Adipocyte (in vitro differentiated cells): ENCODE results near the gene BRF1.
"Not testable (repeated sequence)": the region's sequence is repeated elsewhere in the genome, so short reads cannot be mapped to it uniquely, and the experiment has no call there.

Source experiments
- DNase-seq: peaks from one replicate; pipeline ENCODE4 v3.0.0-alpha.2; 2015; ENCODE audit warnings: low read depth
- H3K27me3 ChIP-seq: replicated peaks from 2 replicates; pipeline ENCODE4 v1.7.0; 2013; ENCODE audit warnings: mild to moderate bottlenecking, low read length, moderate library complexity; ENCODE audit not compliant: control insufficient read depth, insufficient read depth
- H3K36me3 ChIP-seq: 2 replicates; pipeline ENCODE4 v1.7.0; 2013; ENCODE audit warnings: low read length, mild to moderate bottlenecking, moderate library complexity; ENCODE audit not compliant: control insufficient read depth, insufficient read depth, severe bottlenecking
- H3K4me1 ChIP-seq: 2 replicates; pipeline ENCODE4 v1.7.0; 2013; ENCODE audit warnings: mild to moderate bottlenecking, low read length, moderate library complexity; ENCODE audit not compliant: control insufficient read depth, insufficient read depth
- H3K4me3 ChIP-seq: 2 replicates; pipeline ENCODE4 v1.7.0; 2013; ENCODE audit warnings: mild to moderate bottlenecking, low read length, moderate library complexity
- H3K9ac ChIP-seq: 2 replicates; pipeline ENCODE4 v1.7.0; 2013; ENCODE audit warnings: mild to moderate bottlenecking, low read length, moderate library complexity
- H3K9me3 ChIP-seq: 2 replicates; pipeline ENCODE4 v1.7.0; 2013; ENCODE audit warnings: mild to moderate bottlenecking, low read length, moderate library complexity; ENCODE audit not compliant: control insufficient read depth

The BRF1 gene

DNA sequence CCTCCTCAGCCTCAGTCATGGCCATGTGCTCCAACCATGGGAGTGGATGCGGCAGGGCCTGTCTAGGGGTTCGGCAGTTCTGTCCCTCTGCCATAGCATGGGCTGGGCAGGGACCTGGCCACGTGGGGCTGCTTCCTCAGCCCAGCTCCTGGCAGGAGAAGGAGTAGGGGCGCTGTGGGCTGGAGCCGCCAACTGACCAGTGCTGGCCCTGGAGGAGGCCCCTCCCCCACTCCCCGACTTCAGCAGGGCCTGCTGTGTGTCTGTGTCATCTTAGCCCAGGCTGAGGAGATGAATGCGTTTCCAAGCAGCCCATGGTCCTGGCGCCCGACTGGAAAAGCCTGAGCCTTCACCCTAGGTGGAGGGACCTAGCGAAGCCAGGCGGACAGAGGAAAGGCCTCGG is 11.0 kb upstream of the BRF1 start:
- Histone ChIP-seq H3K9ac (no peak overlapping the region), H3K4me3 (no peak overlapping the region), H3K9me3 (no peaks in the 10 kb centered on the region), H3K4me1 (peaks cover 23% of the 10 kb centered on the region), H3K36me3 (no peaks in the 10 kb centered on the region), H3K27me3 (no peaks in the 10 kb centered on the region)
- no peak for DNase-seq

DNA sequence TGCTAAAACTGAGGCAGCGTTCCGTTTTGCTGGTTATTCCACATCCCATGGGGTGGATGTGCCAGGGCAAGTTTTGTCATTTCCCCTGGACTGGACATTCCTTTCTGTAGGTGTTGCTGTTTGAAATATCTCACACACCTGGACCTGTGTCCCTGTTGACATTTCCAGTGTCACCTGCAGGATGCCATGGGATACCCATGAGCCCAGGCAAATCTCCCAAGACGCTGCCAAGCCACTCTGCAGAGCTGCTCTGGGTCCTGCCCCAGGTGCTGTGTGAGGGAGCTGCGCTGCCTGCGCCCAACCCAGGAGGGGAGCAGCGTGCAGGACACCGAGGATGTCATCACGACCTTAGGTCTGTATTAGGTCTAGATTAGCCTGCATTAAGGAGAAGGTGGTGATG is 8.6 kb upstream of the BRF1 start:
- Histone ChIP-seq H3K27me3 (no peaks in the 10 kb centered on the region), H3K9me3 (no peaks in the 10 kb centered on the region), H3K4me1 (peaks cover 9% of the 10 kb centered on the region), H3K4me3 (no peak overlapping the region), H3K36me3 (no peaks in the 10 kb centered on the region), H3K9ac (no peak overlapping the region)
- no peak for DNase-seq

DNA sequence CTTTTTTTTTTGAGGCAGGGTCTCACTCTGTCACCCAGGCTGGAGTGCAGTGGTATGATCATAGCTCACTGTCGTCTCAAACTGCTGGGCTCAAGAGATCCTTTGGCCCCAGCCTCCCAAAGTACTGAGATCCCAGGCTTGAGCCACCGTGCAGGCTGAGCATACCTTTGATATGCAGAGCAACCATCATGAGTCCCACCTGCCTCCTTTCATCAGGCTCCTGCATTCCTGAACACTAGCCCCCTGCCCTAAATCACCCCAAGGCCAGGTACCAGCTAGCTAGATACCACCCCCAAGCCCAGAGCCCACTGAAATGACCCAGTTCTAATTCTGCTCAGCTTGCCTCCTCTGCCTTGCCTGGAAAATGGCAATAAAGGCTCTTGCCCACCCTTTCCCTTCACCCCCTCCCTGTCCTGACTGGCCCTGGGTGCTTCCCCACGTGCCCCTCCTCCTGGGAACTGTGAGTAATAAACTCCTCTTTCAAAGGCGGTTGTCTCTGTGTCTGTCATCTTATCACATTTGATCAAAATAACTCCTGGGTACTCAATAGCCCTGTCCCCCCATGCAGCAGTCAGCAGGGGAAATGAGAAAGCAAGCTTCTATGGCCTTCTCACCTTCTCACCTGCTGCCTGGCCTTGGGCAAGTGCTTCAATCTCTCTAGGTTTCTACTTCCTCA is 6.4 kb upstream of the BRF1 start:
- no peaks in the 10 kb centered on the region for H3K4me1 ChIP-seq
- H3K9me3 ChIP-seq: no peaks in the 10 kb centered on the region
- H3K27me3 ChIP-seq: no peaks in the 10 kb centered on the region
- DNase-seq: no peak
- no peak overlapping the region for H3K9ac ChIP-seq
- H3K36me3 ChIP-seq: no peaks in the 10 kb centered on the region
- H3K4me3 ChIP-seq: no peak overlapping the region

DNA sequence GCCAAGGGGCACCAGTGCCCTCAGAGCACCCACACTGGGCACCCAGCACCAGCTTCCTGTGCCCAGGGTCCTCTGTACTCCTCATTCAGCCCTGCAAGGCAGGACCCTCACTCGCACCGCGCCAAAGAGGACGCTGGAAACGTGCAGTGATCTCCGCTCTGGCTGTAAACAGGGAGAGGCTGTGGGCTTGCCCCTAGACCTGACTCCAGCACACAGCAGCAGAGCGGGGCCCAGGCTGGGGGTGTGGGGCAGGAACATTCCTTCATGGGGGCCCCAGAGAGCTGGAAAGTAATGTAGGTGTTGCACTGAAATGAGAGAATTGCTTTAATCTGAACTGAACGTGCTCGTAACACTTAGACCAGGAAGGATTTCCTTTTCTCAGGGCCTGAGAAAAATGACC is 5.0 kb upstream of the BRF1 start:
- no peaks in the 10 kb centered on the region for H3K4me1 ChIP-seq
- no peaks in the 10 kb centered on the region for H3K27me3 ChIP-seq
- no peaks in the 10 kb centered on the region for H3K9me3 ChIP-seq
- no peaks in the 10 kb centered on the region for H3K36me3 ChIP-seq
- DNase-seq: no peak
- no peak overlapping the region for H3K9ac ChIP-seq
- no peak overlapping the region for H3K4me3 ChIP-seq

DNA sequence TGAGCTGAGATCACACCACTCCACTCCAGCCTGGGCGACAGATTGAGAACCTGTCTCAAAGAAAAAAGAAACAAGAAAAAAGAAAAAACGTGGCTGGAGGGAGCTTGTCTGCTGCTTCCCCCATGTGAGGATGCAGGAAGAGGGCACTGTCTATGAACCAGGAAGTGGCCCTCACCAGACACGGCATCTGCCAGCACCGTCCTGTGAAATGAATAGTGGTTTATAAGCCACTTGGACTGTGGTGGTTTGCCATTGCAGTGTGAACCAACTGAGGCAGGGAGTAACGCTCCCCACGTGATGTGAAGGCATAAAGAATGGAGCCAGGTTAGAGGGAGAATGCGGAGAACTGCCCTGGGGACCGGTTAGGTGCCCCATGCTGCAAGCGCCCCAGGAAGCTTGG is 4.5 kb upstream of the BRF1 start:
- no peak for DNase-seq
- Histone ChIP-seq H3K4me1 (no peaks in the 10 kb centered on the region), H3K27me3 (no peaks in the 10 kb centered on the region), H3K9ac (no peak overlapping the region), H3K4me3 (no peak overlapping the region), H3K9me3 (no peaks in the 10 kb centered on the region), H3K36me3 (no peaks in the 10 kb centered on the region)

DNA sequence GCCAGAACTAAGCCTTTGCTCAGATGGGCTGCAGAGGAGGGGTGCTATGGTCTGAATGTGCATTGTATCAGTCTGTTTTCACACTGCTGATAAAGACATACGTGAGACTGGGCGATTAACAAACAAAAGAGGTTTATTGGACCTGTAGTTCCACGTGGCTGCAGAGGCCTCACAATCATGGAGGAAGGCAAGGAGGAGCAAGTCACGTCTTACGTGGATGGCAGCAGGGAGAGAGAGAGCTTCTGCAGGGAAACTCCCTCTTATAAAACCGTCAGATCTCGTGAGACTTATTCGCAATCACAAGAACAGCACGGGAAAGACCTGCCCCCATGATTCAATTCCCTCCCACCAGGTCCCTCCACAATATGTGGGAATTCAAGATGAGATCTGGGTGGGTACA is 3.8 kb upstream of the BRF1 start:
- H3K27me3 ChIP-seq: no peaks in the 10 kb centered on the region
- no peaks in the 10 kb centered on the region for H3K36me3 ChIP-seq
- peaks cover 5% of the 10 kb centered on the region for H3K4me1 ChIP-seq
- H3K9me3 ChIP-seq: no peaks in the 10 kb centered on the region
- H3K4me3 ChIP-seq: no peak overlapping the region
- H3K9ac ChIP-seq: no peak overlapping the region
- no peak for DNase-seq

DNA sequence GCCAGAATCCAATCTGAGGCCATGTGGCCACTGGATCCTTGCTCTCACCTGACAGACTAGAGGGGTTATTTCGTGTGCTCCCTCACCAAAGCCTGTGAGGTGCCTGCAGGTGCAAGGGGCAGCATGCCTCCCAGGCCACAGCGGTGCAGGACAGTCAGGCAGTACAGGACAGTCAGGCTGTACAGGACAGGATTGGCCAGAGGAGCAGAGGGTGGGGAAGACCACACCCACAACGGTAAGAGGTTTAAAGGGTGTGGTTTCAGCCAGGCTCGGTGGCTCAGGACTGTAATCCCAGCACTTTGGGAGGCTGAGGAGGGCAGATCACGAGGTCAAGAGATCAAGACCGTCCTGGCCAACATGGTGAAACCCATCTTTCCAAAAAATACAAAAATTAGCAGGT is 3.1 kb upstream of the BRF1 start:
- DNase-seq: no peak
- H3K27me3 ChIP-seq: no peaks in the 10 kb centered on the region
- H3K4me1 ChIP-seq: peaks cover 9% of the 10 kb centered on the region
- no peak overlapping the region for H3K9ac ChIP-seq
- H3K36me3 ChIP-seq: no peaks in the 10 kb centered on the region
- no peak overlapping the region for H3K4me3 ChIP-seq
- H3K9me3 ChIP-seq: no peaks in the 10 kb centered on the region

DNA sequence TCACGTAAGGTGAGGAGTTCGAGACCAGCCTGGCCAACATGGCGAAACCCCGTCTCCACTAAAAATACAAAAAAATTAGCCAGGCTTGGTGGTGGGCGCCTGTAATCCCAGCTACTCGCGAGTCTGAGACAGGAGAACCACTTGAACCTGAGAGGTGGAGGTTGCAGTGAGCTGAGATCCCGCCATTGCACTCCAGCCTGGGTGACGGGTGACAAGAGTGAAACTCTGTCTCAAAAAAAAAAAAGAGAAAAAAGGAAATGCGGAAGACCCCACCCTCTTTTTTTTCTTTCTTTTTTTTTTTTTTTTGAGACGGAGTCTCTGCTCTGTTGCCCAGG is 1.1 kb upstream of the BRF1 start:
- H3K36me3 ChIP-seq, H3K4me1 ChIP-seq, H3K9me3 ChIP-seq, H3K9ac ChIP-seq, H3K27me3 ChIP-seq, DNase-seq: not testable (repeated sequence)
- peak overlapping the region; percentile 92 for H3K4me3 ChIP-seq

DNA sequence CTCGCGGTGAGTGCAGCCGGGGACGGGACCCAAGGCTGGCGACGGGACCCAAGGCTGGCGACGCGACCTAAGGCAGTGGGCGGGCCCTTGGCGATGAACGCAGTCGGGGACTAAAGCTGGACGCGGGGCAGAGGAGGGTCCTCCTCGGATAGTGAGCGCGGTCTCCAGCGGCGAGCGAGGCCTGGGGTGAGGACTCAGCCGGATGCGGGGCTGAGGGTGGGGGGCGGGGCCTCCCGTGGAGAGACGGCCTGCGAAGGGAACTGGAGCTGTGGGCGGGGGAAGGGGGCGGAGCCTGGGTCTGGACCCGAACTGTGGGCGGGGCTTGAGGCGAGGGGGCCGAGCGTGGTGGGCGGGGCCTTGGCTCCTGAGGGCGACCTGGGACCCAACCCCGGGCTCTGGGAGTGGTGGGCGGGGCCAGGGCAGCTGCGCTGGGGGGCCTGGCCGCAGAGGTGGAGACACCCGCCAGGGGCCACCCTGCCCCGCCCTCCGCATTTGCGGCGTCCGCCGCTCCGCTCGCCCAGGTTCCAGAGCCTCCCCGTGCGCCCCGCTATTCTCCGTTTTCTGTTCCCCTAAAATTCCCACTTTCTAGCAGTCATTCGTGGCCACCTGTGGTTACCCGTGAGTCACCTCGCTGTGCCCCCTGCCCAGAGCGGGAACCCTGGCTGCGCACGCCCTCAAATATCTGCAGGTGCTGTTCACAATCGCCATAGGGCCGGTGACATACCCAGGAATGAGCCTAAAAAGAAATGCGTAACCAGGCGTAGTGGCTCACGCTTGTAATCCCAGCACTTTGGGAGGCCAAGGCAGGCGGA is 508 bp upstream of the BRF1 start:
- peak overlapping the region; percentile 92 for H3K9ac ChIP-seq
- H3K4me1 ChIP-seq: peaks cover 9% of the 10 kb centered on the region
- peak; percentile 99 for DNase-seq

DNA sequence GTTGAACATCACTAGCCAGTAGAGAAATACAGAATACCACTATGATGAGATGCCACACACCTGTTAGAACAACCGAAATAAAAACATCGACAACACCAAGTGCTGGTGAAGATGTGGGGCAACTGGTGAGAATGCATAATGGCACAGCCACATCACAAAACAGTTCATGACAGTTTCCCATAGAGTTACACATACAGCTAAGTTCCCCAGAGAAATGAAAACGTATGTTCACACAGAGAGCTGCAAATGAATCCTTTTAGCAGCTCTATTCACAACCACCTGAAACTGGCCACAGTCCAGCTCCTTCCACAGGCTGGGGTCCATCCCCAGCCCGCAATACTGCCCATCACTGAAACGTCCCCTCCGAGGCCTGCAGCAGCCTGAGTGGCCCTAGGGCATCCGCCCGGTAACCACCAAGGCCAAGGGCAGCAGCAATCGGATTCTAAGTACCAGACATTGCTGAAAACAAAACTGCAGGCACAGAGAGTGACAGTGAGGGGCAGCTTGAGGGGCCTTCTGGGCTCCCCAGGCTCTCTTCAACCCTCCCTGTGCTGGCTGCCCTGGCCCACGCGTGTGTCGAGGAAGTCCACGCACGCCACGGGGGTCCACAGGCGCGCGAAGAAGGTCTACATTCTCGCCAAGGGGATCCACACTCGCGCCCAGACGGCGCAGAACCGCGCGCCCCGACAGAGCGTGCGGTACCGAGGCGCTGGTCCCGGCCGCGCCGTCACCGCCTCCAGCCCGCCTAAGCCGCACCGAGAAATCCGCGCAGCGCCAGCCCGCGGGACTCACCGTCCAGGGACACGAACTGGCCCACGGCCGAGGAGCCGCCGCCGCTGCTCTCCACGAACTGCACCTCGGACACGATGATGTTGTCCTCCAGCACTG is 903 bp downstream of the BRF1 start:
- H3K4me1 ChIP-seq: peaks cover 9% of the 10 kb centered on the region
- peak overlapping the region; percentile 92 for H3K4me3 ChIP-seq
- no peaks in the 10 kb centered on the region for H3K27me3 ChIP-seq
- no peaks in the 10 kb centered on the region for H3K36me3 ChIP-seq
- H3K9me3 ChIP-seq: no peaks in the 10 kb centered on the region
- DNase-seq: no peak
- H3K9ac ChIP-seq: peak overlapping the region; percentile 92

More for the DNA sequence above, 508 bp upstream of the BRF1 start:
- Histone ChIP-seq H3K36me3 (no peaks in the 10 kb centered on the region), H3K9me3 (no peaks in the 10 kb centered on the region), H3K4me3 (peak overlapping the region; percentile 92), H3K27me3 (no peaks in the 10 kb centered on the region)

DNA sequence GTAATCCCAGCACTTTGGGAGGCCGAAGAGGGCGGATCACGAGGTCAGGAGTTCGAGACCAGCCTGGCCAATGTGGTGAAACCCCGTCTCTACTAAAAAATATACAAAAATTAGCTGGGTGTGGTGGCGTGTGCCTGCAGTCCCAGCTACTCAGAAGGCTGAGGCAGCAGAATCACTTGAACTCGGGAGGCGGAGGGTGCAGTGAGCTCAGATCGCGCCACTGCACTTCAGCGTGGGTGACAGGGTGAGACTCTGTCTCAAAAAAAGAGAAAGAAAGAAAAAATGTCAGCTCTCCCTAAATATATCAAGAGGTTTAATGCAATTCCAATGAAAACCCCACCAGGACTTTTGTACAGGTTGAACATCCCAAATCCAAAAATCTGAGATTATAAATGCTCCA is 3.5 kb downstream of the BRF1 start:
- H3K36me3 ChIP-seq, H3K4me3 ChIP-seq, DNase-seq, H3K9me3 ChIP-seq, H3K27me3 ChIP-seq, H3K9ac ChIP-seq: not testable (repeated sequence)
- H3K4me1 ChIP-seq: peaks cover 17% of the 10 kb centered on the region
